Left kidney (tissue), 2 donors: ENCODE results near the gene CATSPERE. TPM values are rescaled to one million over a fixed set of nuclear protein-coding genes. Genes with fewer than 3 reads are reported as not detected.
"Not testable (repeated sequence)": the region's sequence is repeated elsewhere in the genome, so short reads cannot be mapped to it uniquely, and the experiment has no call there.

Experiments
- DNase-seq: peaks from one replicate; pipeline ENCODE4 v3.0.0-alpha.2; 2013
- polyA plus RNA-seq: library from polyadenylated mRNA; unstranded; fragments of 120-200 nt; gene quantifications from one replicate; pipeline ENCODE4 v1.2.1, GENCODE V29; 2013; ENCODE audit not compliant: insufficient read length

CATSPERE gene
- polyA plus RNA-seq, 1 donor: 2.7 TPM

DNA sequence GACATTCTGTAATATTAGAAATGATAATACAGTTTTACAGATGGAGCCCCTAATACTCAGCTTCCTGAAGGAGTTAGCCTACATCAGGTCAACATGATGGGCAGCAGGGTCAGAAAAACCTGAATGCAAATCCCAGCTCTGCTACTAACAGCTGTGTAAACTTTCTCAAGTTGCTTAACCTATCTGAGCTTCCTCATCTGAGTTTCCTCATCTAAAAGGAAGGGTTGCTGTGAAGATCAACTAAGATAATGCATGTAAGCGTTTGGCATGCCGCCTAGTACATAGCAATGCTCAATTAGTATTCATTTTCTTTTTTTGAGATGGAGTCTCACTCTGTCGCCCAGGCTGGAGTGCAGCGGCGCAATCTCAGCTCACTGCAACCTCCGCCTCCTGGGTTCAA, 173.5 kb downstream of the CATSPERE start:
- no peak for DNase-seq

DNA sequence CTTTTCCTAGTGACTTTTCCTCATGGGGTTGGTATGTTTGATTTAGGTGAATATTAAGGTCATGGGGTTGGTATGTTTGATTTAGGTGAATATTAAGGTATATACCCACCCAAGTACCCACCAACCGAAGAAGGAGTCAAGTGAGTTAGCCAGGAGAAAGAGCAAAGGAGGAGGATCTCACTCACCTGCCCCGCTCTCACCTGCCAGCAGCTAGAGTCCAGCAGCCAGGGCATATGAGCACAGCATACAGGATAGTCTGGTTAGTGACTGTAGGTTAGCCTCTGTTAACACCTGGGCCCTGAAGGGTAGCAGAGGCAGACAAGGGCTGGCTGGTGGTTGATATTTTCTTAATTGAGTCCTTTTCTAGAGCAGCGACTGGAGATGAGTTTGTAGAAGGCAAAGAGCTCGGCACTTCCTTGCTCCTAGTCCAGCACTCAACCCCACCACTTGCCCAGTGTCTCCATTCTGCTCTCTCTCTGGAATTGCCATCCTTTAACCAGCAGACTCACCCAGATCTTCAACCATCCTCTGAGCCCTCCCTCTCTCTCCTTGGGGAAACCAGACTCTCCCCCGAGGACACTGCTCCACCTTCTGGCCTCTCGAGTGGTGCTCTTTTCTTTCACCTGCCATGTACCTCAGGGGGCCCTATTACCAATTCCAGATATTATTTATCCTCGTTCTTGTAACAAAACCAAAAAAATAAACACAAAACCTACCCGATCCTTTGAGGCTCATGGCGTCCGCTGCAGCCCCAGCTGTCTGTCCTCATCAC, 175.6 kb downstream of the CATSPERE start:
- DNase-seq: no peak

DNA sequence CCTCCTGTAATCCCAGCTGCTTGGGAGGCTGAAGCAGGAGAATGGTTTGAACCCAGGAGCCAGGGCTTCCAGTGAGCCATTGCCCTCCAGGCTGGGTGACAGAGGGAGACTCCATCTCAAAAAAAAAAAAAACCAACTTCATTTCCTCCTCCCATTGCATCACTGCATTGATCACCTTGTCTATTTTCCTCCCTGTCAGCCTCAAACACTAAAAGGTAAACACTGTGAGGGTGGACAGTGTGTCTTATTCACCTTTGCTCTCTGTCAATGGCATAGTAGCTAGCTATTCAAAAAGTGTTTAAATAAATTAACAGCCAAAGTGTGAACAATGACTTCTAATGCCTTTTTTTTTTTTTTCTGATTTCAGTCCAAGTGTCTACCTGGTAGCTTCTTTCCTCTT, 178.5 kb downstream of the CATSPERE start:
- DNase-seq: no peak

DNA sequence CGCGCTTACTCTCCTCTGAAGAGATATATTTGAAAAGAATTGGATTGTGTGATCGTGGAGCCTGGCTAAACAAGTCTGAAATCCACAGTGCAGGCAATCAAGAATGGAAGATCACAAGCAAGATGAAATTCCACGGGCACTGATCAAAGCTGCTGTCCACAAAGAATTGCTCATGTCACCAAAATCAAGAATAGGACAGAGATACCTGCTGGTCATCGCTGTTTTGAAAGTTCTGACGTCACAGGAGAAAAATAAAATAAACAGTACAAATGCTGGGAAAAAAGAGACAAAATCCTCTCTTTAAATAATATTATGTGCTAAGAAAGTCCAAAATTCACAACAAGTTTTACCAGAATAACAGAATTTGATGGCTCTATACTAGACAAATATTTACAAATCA, 179.8 kb downstream of the CATSPERE start:
- no peak for DNase-seq

DNA sequence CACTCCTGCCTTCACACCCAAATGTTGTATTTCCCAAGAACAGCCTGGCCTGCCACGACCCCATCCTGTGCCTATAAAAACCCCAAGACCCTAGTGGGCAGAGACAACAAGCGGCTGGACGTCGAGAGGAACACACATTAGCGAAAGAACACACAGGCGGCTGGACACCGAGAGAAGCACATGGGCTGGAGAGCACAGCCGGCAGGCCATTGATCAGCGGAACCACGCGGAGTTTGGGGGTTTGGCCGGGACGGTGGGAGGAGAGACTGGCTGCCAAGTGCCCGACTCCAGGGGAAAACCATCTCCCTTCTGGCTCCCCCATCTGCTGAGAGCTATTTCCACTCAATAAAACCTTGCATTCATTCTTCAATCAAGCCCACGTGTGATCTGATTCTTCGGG, 181.5 kb downstream of the CATSPERE start:
- DNase-seq: no peak

DNA sequence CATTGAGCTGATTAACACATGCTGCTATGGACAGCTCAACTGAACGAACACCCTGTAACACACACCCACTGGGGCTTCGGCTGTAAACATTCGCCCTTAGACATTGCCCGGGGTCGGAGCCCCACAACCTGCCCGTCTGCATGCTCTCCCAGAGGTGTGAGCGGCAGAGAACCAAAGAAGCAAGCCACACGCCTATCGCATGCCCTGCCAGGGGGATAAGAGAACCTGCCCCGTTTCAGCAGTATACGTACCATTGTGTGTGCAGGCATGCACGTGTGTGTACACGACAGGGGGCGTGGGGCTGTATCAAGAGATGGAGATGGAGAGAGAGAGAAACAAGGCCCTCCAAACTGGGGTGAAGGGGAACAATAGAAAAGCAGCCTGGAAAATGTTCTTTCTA, 181.9 kb downstream of the CATSPERE start:
- no peak for DNase-seq

DNA sequence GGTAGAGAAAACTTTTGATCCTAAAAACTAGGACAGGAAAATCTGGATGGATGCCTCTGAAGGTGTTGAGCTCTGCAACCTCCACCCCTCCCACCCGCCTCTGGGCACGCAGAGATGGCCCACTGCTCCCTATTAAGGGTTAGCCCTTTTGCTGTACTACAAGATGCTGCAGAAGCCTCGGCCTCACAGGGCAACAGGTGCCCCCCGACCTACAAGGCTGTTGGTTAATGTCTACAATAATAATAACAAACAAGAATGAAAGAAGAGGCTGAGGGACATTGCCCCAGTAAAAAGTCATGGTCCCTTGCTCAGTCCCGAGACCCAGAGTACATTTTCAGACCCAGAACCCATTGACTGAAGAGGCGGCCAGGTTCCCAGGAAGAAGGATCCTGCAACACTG, 184.3 kb downstream of the CATSPERE start:
- no peak for DNase-seq

DNA sequence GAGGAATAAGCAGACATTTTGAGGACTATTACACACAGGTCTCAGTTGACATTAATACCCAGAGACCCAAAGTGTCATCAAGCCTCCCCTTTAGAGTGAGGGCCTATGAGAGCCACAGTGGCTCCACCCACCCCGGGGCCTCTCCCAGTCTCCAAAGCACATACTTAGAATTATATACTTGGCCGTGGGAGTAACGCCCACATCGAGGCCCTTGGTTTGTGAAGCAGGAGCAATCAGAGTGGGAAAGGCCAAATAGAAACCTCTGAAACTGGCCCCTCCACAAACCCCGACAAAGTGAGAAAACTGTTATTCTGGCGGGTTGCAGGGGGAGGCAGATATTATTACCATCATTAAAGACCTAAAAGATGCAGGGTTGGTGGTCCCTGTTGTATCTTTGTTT, 184.8 kb downstream of the CATSPERE start:
- DNase-seq: no peak

DNA sequence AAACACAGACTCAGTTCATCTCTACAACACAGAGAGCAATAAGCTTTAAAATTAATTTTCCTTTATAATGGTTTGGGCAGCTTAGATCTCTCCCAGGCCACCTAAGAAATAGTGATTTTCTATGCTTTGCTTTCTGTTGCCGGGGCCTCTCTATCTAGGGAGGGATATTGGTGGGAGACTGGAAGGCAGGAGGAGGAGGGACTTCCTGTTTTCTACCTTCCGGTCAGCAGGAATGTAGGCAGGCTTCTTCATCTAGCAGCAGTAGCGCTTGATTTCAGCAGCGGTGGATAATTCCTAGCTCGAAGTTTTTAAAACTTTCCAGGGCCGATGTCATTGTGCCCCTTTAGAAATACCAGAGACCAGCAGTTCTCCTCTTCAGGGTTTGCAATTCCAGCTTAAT, 186.7 kb downstream of the CATSPERE start:
- DNase-seq: no peak

DNA sequence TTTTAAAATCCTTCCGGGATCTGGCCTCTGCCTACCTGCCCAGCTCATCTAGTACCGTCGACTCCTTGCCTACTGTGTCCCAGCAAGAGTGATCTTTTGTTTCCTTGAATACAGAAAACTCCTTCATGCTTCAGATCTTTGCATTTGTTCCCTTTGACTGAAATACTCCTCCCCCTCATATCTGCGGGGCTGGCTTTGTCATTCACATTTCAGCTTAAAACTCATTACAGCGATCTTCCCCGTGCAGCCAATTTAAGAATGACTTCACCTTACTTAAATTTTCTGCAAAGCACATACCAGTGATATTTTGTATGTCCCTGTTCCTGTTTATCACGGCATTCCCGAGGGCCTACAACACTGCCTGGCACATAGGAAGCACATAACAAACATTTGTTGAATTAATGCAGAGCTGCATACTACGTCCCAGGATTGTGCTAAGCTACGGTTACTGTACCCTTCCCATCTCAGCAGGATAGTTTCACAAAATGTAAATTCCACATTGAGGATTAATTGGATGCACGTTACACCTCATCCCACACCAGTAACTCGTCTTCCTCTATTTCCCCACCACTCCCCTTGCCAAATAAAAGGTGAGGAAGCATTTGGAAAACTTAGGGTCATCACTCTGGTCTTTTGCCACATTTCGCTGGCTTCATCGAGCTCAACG, 191.0 kb downstream of the CATSPERE start:
- DNase-seq: no peak

DNA sequence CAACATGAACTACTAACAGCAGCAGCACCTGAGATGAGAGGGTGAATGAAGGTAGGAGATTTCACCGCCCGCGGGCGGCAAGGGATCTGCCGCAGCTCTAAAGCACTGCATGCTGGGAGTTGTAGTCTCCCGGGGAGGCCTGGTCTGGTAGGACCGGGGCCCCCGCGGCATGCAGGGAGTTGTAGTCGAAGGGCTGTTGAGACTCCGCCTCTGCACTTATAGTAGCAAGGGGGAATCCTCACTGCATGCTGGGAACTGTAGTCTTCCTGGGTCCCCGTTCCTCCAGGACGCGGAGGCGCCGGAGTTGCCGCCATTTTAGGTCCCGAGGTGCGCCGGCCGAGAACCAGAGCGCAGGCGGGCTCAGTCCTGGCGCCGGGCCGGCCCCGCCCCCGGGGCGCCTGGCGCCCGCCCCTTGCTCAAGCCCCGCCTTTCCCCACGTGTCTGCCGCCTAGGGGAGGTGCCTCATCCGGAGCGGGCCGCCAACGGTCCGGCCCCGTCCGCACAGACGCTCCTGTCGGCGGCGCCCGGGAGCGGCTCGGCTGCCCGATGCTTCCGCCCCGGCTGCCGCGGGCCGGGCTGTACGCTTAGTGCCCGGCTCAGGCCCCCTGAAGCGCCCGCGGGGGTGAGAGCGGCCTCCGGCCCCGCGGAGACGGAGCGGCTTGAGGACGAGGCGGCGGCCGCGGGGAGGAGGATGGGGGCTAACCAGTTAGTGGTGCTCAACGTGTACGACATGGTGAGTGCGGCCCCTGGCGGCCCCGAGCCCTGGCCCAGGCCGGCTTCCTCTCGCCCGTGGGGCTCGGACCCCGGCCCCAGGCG, 191.8 kb downstream of the CATSPERE start, which contains the start of gene DESI2:
DESI2 (plus strand) TSS at position 504 of the 816 bp plus-strand sequence; CDS start at position 692, 188 bp downstream.
- peak; percentile 98 for DNase-seq

DNA sequence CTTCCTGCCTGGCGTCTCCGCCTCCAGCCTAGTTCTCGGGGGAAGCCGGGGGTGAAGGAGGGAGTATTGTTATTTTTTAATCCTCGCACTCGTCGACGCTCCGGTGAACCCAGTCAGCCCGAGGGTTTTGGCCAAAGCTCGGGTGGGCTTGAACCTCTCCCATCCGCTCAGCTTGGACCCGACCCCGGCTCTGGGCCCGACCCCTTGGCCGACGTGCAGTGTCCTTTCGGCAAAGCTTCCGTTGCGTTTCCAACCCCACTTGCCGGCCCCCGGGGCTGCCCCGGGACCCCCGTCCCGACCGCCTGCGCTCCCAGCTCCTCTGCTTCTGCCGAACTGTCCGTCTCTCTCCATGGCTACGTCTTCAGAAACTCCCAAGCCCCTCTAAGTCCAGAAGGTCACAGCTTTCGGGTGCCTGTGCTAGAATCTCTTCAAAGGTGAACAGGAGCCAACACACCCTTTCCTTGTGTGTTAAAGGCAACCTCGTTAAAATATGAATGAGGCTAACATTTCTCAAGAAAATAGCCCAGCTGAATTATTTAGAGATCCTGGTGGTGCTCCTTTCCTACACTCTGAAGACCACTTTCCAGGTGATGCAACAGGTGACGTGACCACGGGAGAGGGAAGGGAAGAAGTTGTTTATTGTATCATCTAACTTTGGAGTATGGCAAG, 192.5 kb downstream of the CATSPERE start:
- no peak for DNase-seq

DNA sequence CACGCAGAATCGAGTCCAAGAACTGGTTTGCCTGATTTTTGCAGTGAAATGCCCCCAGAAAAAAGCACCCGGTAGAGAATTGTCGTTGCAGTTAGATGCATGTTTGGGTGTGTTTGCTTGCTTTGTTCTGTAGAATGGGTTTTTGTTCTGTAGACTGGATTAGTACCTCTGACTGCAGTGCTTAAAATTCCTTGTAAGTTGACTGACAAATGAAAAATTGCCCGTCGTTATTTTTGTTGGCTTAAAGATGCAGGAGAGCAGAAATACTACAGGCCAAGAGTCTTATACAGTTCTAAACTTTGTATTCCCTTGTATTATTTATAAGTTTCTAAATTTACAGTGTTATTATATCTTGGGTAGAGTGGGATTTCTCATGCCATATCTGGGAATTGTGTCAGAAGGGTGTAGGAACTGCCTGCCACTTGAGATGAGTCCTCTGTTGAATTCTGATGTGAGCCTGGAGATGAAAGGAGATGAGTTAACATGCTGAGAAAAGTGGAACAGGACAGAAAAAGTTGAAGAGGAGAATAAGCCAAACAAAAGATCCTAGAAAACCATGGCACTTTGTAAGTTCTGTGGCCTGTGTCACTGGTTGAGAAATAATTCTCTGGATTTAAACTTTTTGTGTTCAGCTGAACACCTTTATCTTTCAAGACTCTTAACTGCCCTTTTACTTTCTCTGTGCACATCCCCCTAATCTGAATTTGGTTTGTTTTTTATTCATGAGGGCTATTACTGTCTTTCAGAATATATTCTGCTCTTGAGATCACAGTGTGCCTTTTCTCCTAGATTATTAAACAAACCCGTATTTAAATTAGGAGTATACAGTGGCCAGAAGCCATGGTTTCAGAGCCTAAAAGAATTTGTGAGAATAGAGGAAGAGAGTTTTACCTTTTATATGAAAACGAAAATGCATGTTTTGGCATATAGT, 193.3 kb downstream of the CATSPERE start:
- no peak for DNase-seq

DNA sequence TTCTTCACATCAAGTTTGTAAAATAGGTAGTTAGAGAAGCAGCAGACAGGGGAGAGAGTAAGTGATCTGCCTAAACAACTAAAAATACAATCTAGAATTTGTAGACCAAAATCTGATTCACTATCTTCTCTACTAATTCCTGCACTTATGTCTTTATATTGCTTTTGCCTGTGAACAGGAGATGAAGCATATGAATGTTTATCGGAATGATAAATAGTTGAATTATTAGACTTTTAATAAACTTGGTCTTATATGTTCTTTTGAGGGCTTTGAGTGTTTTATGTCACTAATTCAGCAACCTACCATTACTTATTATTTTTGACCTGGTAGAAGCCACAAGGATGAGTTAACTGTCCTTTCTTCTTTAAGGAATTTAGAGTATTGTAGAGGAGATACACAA, 194.1 kb downstream of the CATSPERE start:
- no peak for DNase-seq

DNA sequence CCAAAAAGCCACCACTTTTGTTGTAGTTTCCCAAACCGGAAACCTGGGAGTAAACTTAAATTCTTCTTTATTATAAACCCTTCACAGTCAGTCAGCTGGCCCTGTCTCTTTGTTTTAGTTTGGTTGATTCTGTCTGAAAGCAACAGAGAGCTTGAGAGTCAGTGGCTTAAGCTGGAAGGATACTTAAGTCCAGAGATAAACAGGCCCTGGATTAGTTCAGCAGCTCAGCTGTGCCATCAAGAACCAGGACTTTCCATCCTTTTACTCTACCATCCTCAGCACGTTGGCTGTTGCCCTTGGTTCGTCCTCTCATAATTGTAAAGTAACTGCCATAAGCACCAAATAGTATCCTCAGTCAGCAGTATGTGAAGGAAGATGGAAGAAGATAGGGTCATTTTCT, 196.3 kb downstream of the CATSPERE start:
- no peak for DNase-seq

DNA sequence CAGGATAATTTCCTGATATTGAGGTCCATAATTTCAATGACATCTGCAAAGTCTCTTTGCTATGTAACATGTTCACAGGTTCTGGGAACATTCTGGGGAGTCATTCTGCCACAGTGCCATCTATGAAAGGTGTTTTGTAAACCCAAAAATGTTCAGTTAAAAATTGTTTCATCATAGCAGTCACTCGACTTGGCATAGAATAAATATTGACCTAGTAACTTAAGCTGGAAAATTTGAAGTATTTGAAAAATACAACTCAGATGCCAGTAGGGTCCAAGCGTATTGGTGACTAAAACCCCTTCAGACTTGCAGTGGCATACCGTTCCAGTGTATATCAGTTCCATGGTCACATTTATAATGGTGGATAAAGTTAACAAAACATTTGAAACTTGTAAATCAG, 198.6 kb downstream of the CATSPERE start:
- DNase-seq: no peak

DNA sequence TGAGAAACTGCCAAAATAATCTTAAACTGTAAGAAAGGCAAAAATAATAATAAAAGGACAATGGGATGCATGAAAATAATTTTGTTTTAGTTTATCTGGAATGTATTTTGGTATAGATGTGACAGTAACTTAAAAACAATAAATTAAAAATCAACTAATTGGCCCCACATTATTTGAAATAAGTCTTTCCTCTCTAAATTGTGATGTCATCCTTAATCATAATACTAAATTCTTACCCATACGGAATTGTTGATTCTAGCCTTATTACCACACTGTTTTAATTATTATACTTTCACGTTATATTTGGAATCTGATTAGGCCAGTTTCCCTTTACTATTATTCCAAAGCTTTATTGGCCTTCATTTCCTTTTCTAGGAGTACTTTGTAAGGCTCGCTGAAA, 199.5 kb downstream of the CATSPERE start:
- no peak for DNase-seq

DNA sequence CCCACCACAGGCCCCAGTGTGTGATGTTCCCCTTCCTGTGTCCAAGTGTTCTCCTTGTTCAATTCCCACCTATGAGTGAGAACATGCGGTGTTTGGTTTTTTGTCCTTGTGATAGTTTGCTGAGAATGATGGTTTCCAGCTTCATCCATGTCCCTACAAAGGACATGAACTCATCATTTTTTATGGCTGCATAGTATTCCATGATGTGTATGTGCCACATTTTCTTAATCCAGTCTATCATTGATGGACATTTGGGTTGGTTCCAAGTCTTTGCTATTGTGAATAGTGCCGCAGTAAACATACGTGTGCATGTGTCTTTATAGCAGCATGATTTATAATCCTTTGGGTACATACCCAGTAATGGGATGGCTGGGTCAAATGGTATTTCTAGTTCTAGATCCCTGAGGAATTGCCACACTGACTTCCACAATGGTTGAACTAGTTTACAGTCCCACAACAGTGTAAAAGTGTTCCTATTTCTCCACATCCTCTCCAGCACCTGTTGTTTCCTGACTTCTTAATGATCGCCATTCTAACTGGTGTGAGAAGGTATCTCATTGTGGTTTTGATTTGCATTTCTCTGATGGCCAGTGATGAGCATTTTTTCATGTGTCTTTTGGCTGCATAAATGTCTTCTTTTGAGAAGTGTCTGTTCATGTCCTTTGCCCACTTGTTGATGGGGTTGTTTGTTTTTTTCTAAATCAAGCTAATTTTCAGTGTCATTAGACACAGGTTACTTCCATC, 200.7 kb downstream of the CATSPERE start:
- DNase-seq: not testable (repeated sequence)

DNA sequence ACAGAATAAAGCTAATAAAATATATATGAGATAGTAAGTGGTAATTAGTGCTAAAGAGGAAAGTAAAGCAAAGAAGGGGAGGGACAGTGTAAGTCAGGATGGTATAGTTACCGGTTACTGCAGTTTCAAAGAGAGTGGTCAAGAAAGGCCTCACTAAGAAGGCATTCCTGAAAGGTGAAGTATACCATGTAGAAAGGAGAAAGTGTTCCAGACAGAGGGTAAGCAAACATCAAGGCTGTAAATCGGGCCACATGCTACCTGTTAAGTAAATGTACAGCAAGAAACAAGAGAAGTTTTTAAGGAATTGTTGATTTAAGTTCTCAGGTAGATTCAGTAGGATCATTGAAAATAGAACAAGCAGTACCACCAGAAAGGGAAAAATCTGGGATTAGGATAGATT, 201.5 kb downstream of the CATSPERE start:
- DNase-seq: no peak

DNA sequence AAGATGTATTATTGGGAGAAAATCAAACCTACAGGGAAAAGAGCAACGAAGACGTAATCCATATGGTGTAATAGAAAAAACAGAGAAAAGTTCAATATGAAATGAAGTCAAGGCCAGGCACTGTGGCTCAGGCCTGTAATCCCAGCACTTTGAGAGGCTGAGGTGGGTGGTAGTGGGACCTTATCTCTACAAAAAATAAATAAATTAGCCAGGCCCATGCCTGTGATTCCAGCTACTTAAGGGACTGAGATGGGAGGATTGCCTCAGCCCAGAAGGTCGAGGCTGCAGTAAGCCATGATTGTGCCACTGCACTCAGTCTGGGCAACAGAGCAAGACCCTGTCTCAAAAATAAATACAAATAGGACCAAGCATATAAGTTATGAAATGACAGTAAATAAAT, 203.3 kb downstream of the CATSPERE start:
- DNase-seq: no peak
